Hepatocyte (in vitro differentiated cells): Measurements from ENCODE around the gene MYL7. TPM values are rescaled to one million over a fixed set of nuclear protein-coding genes. Genes with fewer than 3 reads are reported as not detected.

Experiments
- DNase-seq: peaks from one replicate; pipeline ENCODE4 v3.0.0-alpha.2; 2016; ENCODE audit warnings: low spot score
- H2AFZ ChIP-seq: fragments of 200-600 bp; sonication (generic); 2 replicates; pipeline ENCODE4 v1.6.0; 2016; ENCODE audit warnings: antibody characterized with exemption, mild to moderate bottlenecking
- H3K27ac ChIP-seq: fragments of 200-600 bp; sonication (generic); 2 replicates; pipeline ENCODE4 v1.5.1; 2016; ENCODE audit warnings: mild to moderate bottlenecking
- H3K27me3 ChIP-seq: fragments of 200-600 bp; sonication (generic); 2 replicates; pipeline ENCODE4 v1.6.1; 2016
- H3K36me3 ChIP-seq: fragments of 200-600 bp; sonication (generic); replicated peaks from 2 replicates; pipeline ENCODE4 v1.5.1; 2016; ENCODE audit warnings: low read depth; ENCODE audit not compliant: insufficient read depth
- H3K4me1 ChIP-seq: fragments of 200-600 bp; sonication (generic); 2 replicates; pipeline ENCODE4 v1.5.1; 2016; ENCODE audit warnings: mild to moderate bottlenecking, moderate library complexity; ENCODE audit not compliant: insufficient read depth
- H3K4me2 ChIP-seq: fragments of 200-600 bp; sonication (generic); 2 replicates; pipeline ENCODE4 v1.6.0; 2016
- H3K4me3 ChIP-seq: fragments of 200-600 bp; sonication (generic); 2 replicates; pipeline ENCODE4 v1.5.1; 2016; ENCODE audit warnings: mild to moderate bottlenecking
- H3K79me2 ChIP-seq: fragments of 200-600 bp; sonication (generic); 2 replicates; pipeline ENCODE4 v1.6.0; 2017; ENCODE audit warnings: mild to moderate bottlenecking
- H3K9me2 ChIP-seq: fragments of 200-600 bp; sonication (generic); replicated peaks from 2 replicates; pipeline ENCODE4 v1.6.0; 2017; ENCODE audit warnings: mild to moderate bottlenecking; ENCODE audit not compliant: insufficient read depth
- H3K9me3 ChIP-seq: fragments of 200-600 bp; sonication (generic); 2 replicates; pipeline ENCODE4 v1.5.1; 2016; ENCODE audit warnings: low read depth, mild to moderate bottlenecking
- H4K20me1 ChIP-seq: fragments of 200-600 bp; sonication (generic); 2 replicates; pipeline ENCODE4 v1.6.0; 2016; ENCODE audit warnings: mild to moderate bottlenecking; ENCODE audit not compliant: insufficient read depth, poor library complexity, severe bottlenecking
- EZH2 ChIP-seq: fragments of 200-600 bp; sonication (generic); IDR thresholded peaks from 2 replicates; pipeline ENCODE4 v1.6.1; 2016; ENCODE audit warnings: antibody characterized with exemption, mild to moderate bottlenecking, borderline replicate concordance
- EZH2phosphoT487 ChIP-seq: fragments of 200-600 bp; sonication (generic); IDR thresholded peaks from one replicate; pipeline ENCODE4 v1.6.1; 2018; ENCODE audit warnings: antibody characterized with exemption, mild to moderate bottlenecking, low read depth, moderate library complexity; ENCODE audit not compliant: unreplicated experiment, severe bottlenecking
- WGBS: methylation state at CpG from one replicate; pipeline ENCODE4 v1.1.6; 2016; ENCODE audit warnings: low lambda C conversion rate; ENCODE audit errors: missing lambda C conversion rate; 5-methylcytosine and 5-hydroxymethylcytosine counted together
- polyA plus RNA-seq: library from polyadenylated mRNA; unstranded; fragments of >200 nt; fragmentation: Nextera tagmentation; extraction: Ambion mirVana; gene quantifications from 2 replicates; pipeline ENCODE4 v1.2.1, GENCODE V29; 2016
- total RNA-seq: library from RNA; depleted of rRNA; stranded (reverse); fragments of >200 nt; gene quantifications from 2 replicates; pipeline ENCODE4 v1.2.3, GENCODE V29; 2014
- TF ChIP-seq, protein P1 (sequence below): fragments of 200-600 bp; sonication (generic); IDR thresholded peaks from 2 replicates; pipeline ENCODE4 v1.5.1; 2016; ENCODE audit warnings: antibody characterized with exemption, mild to moderate bottlenecking; ENCODE audit not compliant: poor library complexity

Gene MYL7
- total and polyA plus RNA-seq, 2 experiments from 2014 or later: 5.2 to 8.9 TPM

DNA sequence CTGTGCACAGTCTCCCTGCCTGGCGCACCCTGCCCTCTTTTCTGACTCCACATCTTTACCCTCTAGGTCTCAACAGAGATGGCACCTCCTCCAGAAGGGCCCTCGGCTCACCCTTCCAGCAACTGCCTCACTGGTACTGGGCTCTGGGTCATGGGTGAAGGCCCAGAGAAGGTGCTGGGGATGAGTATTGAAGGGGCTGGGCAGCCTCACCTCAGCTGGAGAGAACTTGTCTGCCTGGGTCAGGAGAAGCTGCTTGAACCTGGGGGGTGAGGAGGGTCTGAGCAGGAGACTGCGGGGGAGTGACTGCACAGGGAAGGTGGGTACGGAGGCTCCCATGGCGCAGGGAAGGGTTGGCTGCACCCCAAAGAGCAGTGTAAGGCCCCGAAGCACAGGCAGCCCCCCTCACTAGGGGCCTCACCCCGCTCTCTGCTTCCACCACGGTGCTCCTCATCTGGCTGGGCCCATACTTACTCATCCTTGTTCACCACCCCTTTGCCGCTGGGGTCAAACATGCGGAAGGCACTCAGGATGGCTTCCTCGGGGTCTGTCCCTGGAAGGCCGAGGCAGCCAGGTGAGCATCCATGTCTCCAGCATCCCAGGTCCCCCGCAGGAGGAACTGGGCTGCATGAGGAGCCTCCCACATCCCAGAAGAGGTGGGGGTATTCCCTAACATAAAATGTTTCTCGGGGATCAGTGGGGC lies 1.7 kb downstream of the MYL7 start:
- no peak overlapping the region for H3K4me3 ChIP-seq
- H3K9me3 ChIP-seq: no peaks in the 10 kb centered on the region
- H3K9me2 ChIP-seq: no peaks in the 10 kb centered on the region
- no peak overlapping the region for H2AFZ ChIP-seq
- no peaks in the 10 kb centered on the region for H3K36me3 ChIP-seq
- no peak overlapping the region for H3K27ac ChIP-seq
- no peak for DNase-seq
- no peak overlapping the region for H3K4me2 ChIP-seq
- H3K27me3 ChIP-seq: peaks cover under 1% of the 10 kb centered on the region
- no peaks in the 10 kb centered on the region for H3K79me2 ChIP-seq
- no peak for TF ChIP-seq EZH2phosphoT487
- TF ChIP-seq EZH2: no peak
- TF ChIP-seq, protein P1, sequence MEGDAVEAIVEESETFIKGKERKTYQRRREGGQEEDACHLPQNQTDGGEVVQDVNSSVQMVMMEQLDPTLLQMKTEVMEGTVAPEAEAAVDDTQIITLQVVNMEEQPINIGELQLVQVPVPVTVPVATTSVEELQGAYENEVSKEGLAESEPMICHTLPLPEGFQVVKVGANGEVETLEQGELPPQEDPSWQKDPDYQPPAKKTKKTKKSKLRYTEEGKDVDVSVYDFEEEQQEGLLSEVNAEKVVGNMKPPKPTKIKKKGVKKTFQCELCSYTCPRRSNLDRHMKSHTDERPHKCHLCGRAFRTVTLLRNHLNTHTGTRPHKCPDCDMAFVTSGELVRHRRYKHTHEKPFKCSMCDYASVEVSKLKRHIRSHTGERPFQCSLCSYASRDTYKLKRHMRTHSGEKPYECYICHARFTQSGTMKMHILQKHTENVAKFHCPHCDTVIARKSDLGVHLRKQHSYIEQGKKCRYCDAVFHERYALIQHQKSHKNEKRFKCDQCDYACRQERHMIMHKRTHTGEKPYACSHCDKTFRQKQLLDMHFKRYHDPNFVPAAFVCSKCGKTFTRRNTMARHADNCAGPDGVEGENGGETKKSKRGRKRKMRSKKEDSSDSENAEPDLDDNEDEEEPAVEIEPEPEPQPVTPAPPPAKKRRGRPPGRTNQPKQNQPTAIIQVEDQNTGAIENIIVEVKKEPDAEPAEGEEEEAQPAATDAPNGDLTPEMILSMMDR: no peak
- H3K4me1 ChIP-seq: no peaks in the 10 kb centered on the region
- H4K20me1 ChIP-seq: no peaks in the 10 kb centered on the region
- WGBS: 93% methylated on average over 14 of the region's 14 CpGs

GRCh38 chr7:44138698-44139097 lies 2.4 kb downstream of the MYL7 start:
- no peaks in the 10 kb centered on the region for H3K27me3 ChIP-seq
- H3K9me2 ChIP-seq: no peaks in the 10 kb centered on the region
- H3K9me3 ChIP-seq: no peaks in the 10 kb centered on the region
- no peaks in the 10 kb centered on the region for H3K36me3 ChIP-seq
- H2AFZ ChIP-seq: no peak overlapping the region
- H3K4me1 ChIP-seq: no peaks in the 10 kb centered on the region
- no peaks in the 10 kb centered on the region for H3K79me2 ChIP-seq
- no peak overlapping the region for H3K4me2 ChIP-seq
- no peak overlapping the region for H3K4me3 ChIP-seq
- 93% methylated on average over 8 of the region's 8 CpGs for WGBS
- no peaks in the 10 kb centered on the region for H4K20me1 ChIP-seq
- no peak overlapping the region for H3K27ac ChIP-seq
- DNase-seq: no peak
- TF ChIP-seq EZH2phosphoT487 (no peak), EZH2 (no peak)
- TF ChIP-seq, protein P1: no peak

- TF ChIP-seq, protein P1: no peak
- TF ChIP-seq EZH2phosphoT487 (no peak), EZH2 (no peak)
- Histone ChIP-seq H3K36me3 (no peaks in the 10 kb centered on the region), H3K9me2 (no peaks in the 10 kb centered on the region), H3K27me3 (no peaks in the 10 kb centered on the region), H2AFZ (no peak overlapping the region), H3K4me2 (no peak overlapping the region), H3K27ac (no peak overlapping the region), H3K4me1 (peaks cover 3% of the 10 kb centered on the region), H3K9me3 (no peaks in the 10 kb centered on the region), H3K79me2 (no peaks in the 10 kb centered on the region), H3K4me3 (no peak overlapping the region), H4K20me1 (no peaks in the 10 kb centered on the region)
- DNase-seq: no peak
- WGBS: 78% methylated on average over 5 of the region's 5 CpGs
Measured at GRCh38 chr7:44136731-44137130, 4.4 kb downstream of the MYL7 start.
